HG03442 (cell line): ENCODE results near the gene OR2AT4.
"Not testable (repeated sequence)": the region's sequence is repeated elsewhere in the genome, so short reads cannot be mapped to it uniquely, and the experiment has no call there.

Source experiments
- ATAC-seq: cut with Tn5 transposase; IDR thresholded peaks from one replicate; pipeline ENCODE4 v1.9.1; 2021; ENCODE audit warnings: mild to moderate bottlenecking, moderate library complexity; ENCODE audit not compliant: unreplicated experiment

Gene OR2AT4

GRCh38 chr11:75096456-75097172 lies at the start of gene OR2AT4:
TSS of gene OR2AT4 (minus strand) at chr11:75096876.
- no peak for ATAC-seq

GRCh38 chr11:75145972-75146519 lies 49.4 kb upstream of the OR2AT4 start:
- no peak for ATAC-seq

GRCh38 chr11:75145196-75145971 lies 48.7 kb upstream of the OR2AT4 start:
- no peak for ATAC-seq

- no peak for ATAC-seq
These were observed 48.0 kb upstream of the OR2AT4 start for GRCh38 chr11:75144716-75145014.

GRCh38 chr11:75143420-75143731 lies 46.7 kb upstream of the OR2AT4 start:
- no peak for ATAC-seq

- ATAC-seq, result peak; percentile 61
These were observed 46.2 kb upstream of the OR2AT4 start for GRCh38 chr11:75142714-75143419.

- ATAC-seq, result no peak
These were observed 44.5 kb upstream of the OR2AT4 start for GRCh38 chr11:75141166-75141565.

- ATAC-seq, result peak; percentile 41
These were observed 43.8 kb upstream of the OR2AT4 start for GRCh38 chr11:75140269-75141138.

- no peak for ATAC-seq
These were observed 39.0 kb upstream of the OR2AT4 start for GRCh38 chr11:75135651-75136050.

GRCh38 chr11:75135021-75135650 lies 38.5 kb upstream of the OR2AT4 start:
- no peak for ATAC-seq

GRCh38 chr11:75133976-75134375 lies 37.3 kb upstream of the OR2AT4 start:
- no peak for ATAC-seq

GRCh38 chr11:75132080-75132479 lies 35.4 kb upstream of the OR2AT4 start:
- no peak for ATAC-seq

GRCh38 chr11:75126564-75126963 lies 29.9 kb upstream of the OR2AT4 start:
- ATAC-seq, result no peak

GRCh38 chr11:75118577-75118976 lies 21.9 kb upstream of the OR2AT4 start:
- ATAC-seq, result no peak

- no peak for ATAC-seq
These were observed 17.8 kb upstream of the OR2AT4 start for GRCh38 chr11:75114465-75114864.

GRCh38 chr11:75113030-75113429 lies 16.4 kb upstream of the OR2AT4 start:
- ATAC-seq, result no peak

- no peak for ATAC-seq
These were observed 15.5 kb upstream of the OR2AT4 start for GRCh38 chr11:75112200-75112599.

- no peak for ATAC-seq
These were observed 10.5 kb upstream of the OR2AT4 start for GRCh38 chr11:75107187-75107586.

- not testable (repeated sequence) for ATAC-seq
These were observed 9.4 kb upstream of the OR2AT4 start for GRCh38 chr11:75105967-75106681.

GRCh38 chr11:75105462-75105925 lies 8.8 kb upstream of the OR2AT4 start:
- no peak for ATAC-seq
